ENCODE data around the gene R3HCC1L. TPM values are rescaled to one million over a fixed set of nuclear protein-coding genes. Genes with fewer than 3 reads are reported as not detected.
A peak's percentile ranks its signal among the peaks of the same experiment; 100 is the strongest.

Gene R3HCC1L
- total RNA-seq, 3 donors from 2014 or later = 15.3 to 22.8 (median 18.8) TPM

DNA sequence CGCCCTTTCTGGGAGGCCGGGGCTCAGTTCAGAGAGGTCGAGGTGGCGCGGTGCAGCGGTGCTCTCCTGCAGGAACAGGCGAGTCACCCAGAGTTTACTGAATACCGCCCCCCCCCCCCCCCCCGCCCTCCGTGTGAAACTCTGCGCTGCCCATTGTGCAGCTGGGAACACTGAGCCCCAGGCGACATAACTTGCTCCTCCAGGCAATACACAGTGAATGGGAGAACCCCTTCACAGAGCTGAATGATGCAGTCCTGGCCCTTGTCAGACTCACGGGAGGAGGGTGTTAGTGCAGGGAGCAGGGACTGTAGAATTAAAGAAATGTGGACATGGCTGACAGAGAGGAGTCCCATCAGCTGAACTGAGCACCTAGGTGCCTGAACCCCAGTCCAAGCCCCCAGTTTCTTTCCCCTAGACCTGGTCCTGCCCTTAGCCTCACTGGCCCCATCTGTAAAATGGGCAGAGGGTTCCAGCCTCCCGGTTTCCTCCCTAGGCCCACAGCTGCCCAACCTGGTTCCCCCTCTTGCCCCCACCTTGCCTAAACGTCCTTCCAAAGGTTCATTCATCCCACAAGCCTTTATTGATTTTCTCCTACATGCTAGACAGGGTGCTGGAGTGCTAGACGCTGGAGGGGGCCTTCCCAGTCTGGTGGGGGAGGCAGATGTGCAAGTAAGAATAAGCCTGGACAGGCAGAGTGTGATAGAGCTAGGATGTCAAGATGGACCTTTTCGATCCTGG, 134.4 kb downstream of the R3HCC1L start:
- Histone ChIP-seq H3K4me1 (ENCODE audit: low read depth) (peaks cover 4% of the 10 kb centered on the region), H3K36me3 (ENCODE audit: low read depth) (no peaks in the 10 kb centered on the region), H3K9me3 (no peaks in the 10 kb centered on the region), H3K4me3 (no peak overlapping the region)
- intact Hi-C loops (cut with DNase I, micrococcal nuclease) = no loop called here
- TF ChIP-seq, protein P1, sequence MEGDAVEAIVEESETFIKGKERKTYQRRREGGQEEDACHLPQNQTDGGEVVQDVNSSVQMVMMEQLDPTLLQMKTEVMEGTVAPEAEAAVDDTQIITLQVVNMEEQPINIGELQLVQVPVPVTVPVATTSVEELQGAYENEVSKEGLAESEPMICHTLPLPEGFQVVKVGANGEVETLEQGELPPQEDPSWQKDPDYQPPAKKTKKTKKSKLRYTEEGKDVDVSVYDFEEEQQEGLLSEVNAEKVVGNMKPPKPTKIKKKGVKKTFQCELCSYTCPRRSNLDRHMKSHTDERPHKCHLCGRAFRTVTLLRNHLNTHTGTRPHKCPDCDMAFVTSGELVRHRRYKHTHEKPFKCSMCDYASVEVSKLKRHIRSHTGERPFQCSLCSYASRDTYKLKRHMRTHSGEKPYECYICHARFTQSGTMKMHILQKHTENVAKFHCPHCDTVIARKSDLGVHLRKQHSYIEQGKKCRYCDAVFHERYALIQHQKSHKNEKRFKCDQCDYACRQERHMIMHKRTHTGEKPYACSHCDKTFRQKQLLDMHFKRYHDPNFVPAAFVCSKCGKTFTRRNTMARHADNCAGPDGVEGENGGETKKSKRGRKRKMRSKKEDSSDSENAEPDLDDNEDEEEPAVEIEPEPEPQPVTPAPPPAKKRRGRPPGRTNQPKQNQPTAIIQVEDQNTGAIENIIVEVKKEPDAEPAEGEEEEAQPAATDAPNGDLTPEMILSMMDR (IDR thresholded peaks at IDR 0.05) = no peak
- DNase-seq (no peak), ATAC-seq (no peak)

DNA sequence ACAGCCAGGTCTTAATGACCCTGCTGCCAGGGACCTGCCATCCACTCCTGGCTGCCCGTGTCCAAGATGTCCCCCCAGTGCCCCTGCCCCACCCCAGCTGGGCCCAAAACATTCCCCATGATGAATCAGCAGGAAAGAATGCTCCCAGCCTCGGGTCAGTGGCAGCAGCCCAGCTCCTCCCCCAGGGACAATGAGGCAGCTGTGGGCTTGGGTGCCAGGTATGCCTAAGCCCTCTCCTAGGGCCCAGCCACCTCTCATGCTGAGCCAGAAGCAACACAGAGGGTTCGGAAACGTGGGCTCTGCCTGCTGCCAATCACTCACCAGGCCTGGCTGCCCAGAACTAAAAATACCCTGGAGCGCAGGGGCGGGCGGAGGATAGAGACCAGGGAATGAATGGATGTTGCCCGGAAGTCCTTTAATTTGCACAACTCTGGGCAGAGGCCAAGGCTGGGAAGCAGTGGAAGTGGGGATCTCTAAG, 135.0 kb downstream of the R3HCC1L start:
- Histone ChIP-seq H3K36me3 (ENCODE audit: low read depth) (no peaks in the 10 kb centered on the region), H3K9me3 (no peaks in the 10 kb centered on the region), H3K4me3 (no peak overlapping the region), H3K4me1 (ENCODE audit: low read depth) (peaks cover 4% of the 10 kb centered on the region)
- intact Hi-C loops (cut with DNase I, micrococcal nuclease) = no loop called here
- DNase-seq (peak in 2 of 3 donors; percentile 54 to 68), ATAC-seq (peak; percentile 45)
- TF ChIP-seq, protein P1 (IDR thresholded peaks at IDR 0.05) = no peak

DNA sequence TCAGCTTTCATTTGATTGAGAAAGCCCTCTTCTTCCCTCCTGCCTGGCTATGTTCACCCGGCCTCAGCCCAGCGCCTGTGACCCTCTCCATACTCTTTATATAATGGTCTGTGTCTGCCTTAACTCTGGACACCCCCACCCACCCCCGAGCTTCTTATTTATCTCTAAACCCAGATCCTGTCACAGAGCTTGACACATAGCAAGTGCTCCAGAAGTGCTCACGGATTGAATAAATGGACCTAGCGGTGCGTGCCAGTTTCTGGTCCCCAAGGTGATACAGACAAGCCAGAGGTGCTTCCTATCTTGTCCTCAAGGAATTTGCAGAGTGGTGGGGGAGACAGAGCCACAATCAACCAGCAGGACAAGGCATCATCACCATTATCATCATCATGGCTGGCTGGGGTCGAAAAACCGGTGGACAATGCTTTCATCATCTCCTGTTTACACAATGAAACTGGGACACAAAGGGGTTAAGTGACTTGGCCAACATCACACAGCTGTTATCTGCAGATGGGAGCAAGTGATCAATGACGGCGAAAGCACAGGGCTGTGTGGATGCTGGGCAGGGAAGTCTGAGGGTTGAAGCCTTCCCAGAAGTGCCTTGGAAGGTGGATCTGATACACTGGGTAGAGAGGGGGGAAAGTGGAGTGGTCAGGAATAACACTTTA, 135.8 kb downstream of the R3HCC1L start:
- Histone ChIP-seq H3K9me3 (no peaks in the 10 kb centered on the region), H3K4me1 (ENCODE audit: low read depth) (peaks cover 4% of the 10 kb centered on the region), H3K36me3 (ENCODE audit: low read depth) (no peaks in the 10 kb centered on the region), H3K4me3 (no peak overlapping the region)
- intact Hi-C loops (cut with DNase I, micrococcal nuclease) = no loop called here
- ATAC-seq (no peak), DNase-seq (no peak)
- TF ChIP-seq, protein P1 (IDR thresholded peaks at IDR 0.05) = no peak

DNA sequence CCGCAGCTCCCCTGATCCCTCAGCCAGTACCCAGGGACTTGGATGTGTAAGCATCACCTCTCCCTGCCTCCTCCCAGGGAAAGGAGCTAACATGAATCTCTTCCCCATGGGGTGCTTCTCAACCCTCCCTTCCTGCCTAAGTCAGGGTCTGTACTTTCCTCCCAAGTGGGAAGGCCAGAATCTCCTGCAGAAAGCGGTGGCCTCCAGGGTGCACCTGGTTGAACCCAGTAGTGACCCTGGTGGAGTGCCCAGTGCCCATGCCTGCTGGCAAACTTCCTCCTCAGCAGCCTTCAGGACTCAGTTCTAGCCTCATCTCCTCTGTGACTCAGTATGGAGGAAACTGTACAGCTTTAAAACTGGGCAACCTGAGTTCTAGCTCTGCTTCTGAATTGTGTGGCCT, 136.3 kb downstream of the R3HCC1L start:
- TF ChIP-seq, protein P1 (IDR thresholded peaks at IDR 0.05) = no peak
- Histone ChIP-seq H3K36me3 (ENCODE audit: low read depth) (no peaks in the 10 kb centered on the region), H3K4me1 (ENCODE audit: low read depth) (peaks cover 4% of the 10 kb centered on the region), H3K9me3 (no peaks in the 10 kb centered on the region), H3K4me3 (no peak overlapping the region)
- ATAC-seq = no peak
- DNase-seq = no peak
- intact Hi-C loops (cut with DNase I, micrococcal nuclease) = no loop called here

DNA sequence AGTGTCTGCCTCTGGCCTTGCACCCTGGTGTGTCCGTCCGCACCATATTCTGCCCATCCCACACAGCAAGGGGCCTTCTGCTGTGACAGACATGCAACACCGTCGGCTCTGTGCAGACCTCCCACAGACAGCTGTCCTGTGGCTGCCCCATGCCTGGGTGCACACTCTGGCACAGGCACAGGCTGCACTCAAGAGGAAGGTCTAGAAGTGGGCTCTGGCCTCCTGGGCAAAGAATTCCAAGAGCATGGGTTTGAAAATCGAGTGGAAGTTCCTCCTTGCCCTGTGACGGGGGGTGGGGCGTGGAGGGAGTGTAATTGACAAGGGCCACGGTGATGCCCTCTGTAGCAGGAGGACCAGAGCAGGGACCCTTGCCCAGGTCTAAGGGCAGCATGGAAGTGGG, 137.8 kb downstream of the R3HCC1L start:
- H3K4me3 ChIP-seq = no peak overlapping the region
- TF ChIP-seq, protein P1 (IDR thresholded peaks at IDR 0.05) = no peak
- ATAC-seq (no peak), DNase-seq (no peak)
- no peaks in the 10 kb centered on the region for H3K36me3 ChIP-seq (ENCODE audit: low read depth)
- H3K9me3 ChIP-seq = no peaks in the 10 kb centered on the region
- peaks cover 4% of the 10 kb centered on the region for H3K4me1 ChIP-seq (ENCODE audit: low read depth)
- intact Hi-C loops (cut with DNase I, micrococcal nuclease) = no loop called here
